ACC112 (cell line): ENCODE results near the gene NME5.
"Not testable (repeated sequence)": the region's sequence is repeated elsewhere in the genome, so short reads cannot be mapped to it uniquely, and the experiment has no call there.

Experiments used
- H2AFZ ChIP-seq: fragments of 200-600 bp; sonication (generic); one replicate; pipeline ENCODE4 v1.6.0; 2017; ENCODE audit warnings: antibody characterized with exemption, low read length; ENCODE audit not compliant: unreplicated experiment
- H3K27ac ChIP-seq: fragments of 200-600 bp; sonication (generic); 2 replicates; pipeline ENCODE4 v1.5.1; 2014; ENCODE audit warnings: low read depth, mild to moderate bottlenecking, antibody characterized with exemption, low read length, moderate library complexity
- H3K27me3 ChIP-seq: fragments of 200-600 bp; sonication (generic); 2 replicates; pipeline ENCODE4 v1.6.1; 2014; ENCODE audit warnings: mild to moderate bottlenecking, antibody characterized with exemption, low read length, moderate library complexity, mixed read lengths; ENCODE audit not compliant: insufficient read depth
- H3K36me3 ChIP-seq: fragments of 200-600 bp; sonication (generic); 2 replicates; pipeline ENCODE4 v1.6.1; 2016; ENCODE audit warnings: mild to moderate bottlenecking, antibody characterized with exemption, low read length, moderate library complexity, mixed read lengths; ENCODE audit not compliant: insufficient read depth
- H3K4me1 ChIP-seq: fragments of 200-600 bp; sonication (generic); one replicate; pipeline ENCODE4 v1.6.1; 2016; ENCODE audit warnings: low read length, mixed read lengths; ENCODE audit not compliant: insufficient read depth, unreplicated experiment, control insufficient read depth
- H3K4me3 ChIP-seq: fragments of 200-600 bp; sonication (generic); 2 replicates; pipeline ENCODE4 v1.5.1; 2014; ENCODE audit warnings: mild to moderate bottlenecking, low read depth, low read length
- H3K79me2 ChIP-seq: fragments of 200-600 bp; sonication (generic); one replicate; pipeline ENCODE4 v1.6.0; 2016; ENCODE audit warnings: low read length; ENCODE audit not compliant: control insufficient read depth, unreplicated experiment, insufficient read depth

The NME5 gene

GRCh38 chr5:138077064-138077696, 62.0 kb downstream of the NME5 start:
- H3K4me3 ChIP-seq = no peak overlapping the region
- no peaks in the 10 kb centered on the region for H3K27me3 ChIP-seq
- H3K27ac ChIP-seq = no peak overlapping the region
- no peaks in the 10 kb centered on the region for H3K4me1 ChIP-seq
- H2AFZ ChIP-seq = peak overlapping the region; percentile 19
- no peaks in the 10 kb centered on the region for H3K79me2 ChIP-seq
- no peaks in the 10 kb centered on the region for H3K36me3 ChIP-seq

GRCh38 chr5:138070026-138070425, 69.2 kb downstream of the NME5 start:
- H3K4me1 ChIP-seq, H2AFZ ChIP-seq, H3K36me3 ChIP-seq, H3K27ac ChIP-seq, H3K4me3 ChIP-seq, H3K79me2 ChIP-seq, H3K27me3 ChIP-seq: not testable (repeated sequence)

GRCh38 chr5:138068742-138069600, 70.3 kb downstream of the NME5 start:
- no peaks in the 10 kb centered on the region for H3K79me2 ChIP-seq
- H3K4me3 ChIP-seq = no peak overlapping the region
- no peak overlapping the region for H3K27ac ChIP-seq
- no peaks in the 10 kb centered on the region for H3K4me1 ChIP-seq
- no peak overlapping the region for H2AFZ ChIP-seq
- no peaks in the 10 kb centered on the region for H3K27me3 ChIP-seq
- H3K36me3 ChIP-seq = no peaks in the 10 kb centered on the region

GRCh38 chr5:138067945-138068344, 71.3 kb downstream of the NME5 start:
- H2AFZ ChIP-seq = no peak overlapping the region
- H3K4me1 ChIP-seq = no peaks in the 10 kb centered on the region
- no peaks in the 10 kb centered on the region for H3K27me3 ChIP-seq
- H3K36me3 ChIP-seq = no peaks in the 10 kb centered on the region
- no peak overlapping the region for H3K4me3 ChIP-seq
- H3K79me2 ChIP-seq = no peaks in the 10 kb centered on the region
- H3K27ac ChIP-seq = no peak overlapping the region
